Measurements from ENCODE around the gene INO80.
"Not testable (repeated sequence)": the region's sequence is repeated elsewhere in the genome, so short reads cannot be mapped to it uniquely, and the experiment has no call there.

Gene INO80

GRCh38 chr15:41154412-41154811, 38.3 kb upstream of the INO80 start:
- no peaks in the 10 kb centered on the region for H3K36me3 ChIP-seq (ENCODE audit: control insufficient read depth, insufficient read depth, low read length)
- no peak overlapping the region for H3K4me3 ChIP-seq (replicated peaks; ENCODE audit: low read depth, low read length)
- TF ChIP-seq CTCF (IDR thresholded peaks at IDR 0.05; ENCODE audit: insufficient read depth, low read length, poor library complexity, severe bottlenecking): no peak
- H3K27me3 ChIP-seq (replicated peaks; ENCODE audit: control insufficient read depth, insufficient read depth, low read length): no peaks in the 10 kb centered on the region
- no peak for DNase-seq (ENCODE audit: extremely low read depth, insufficient read length)

- H3K4me3 ChIP-seq (replicated peaks; ENCODE audit: low read depth, low read length): no peak overlapping the region
- DNase-seq (ENCODE audit: extremely low read depth, insufficient read length): no peak
- no peaks in the 10 kb centered on the region for H3K36me3 ChIP-seq (ENCODE audit: control insufficient read depth, insufficient read depth, low read length)
- H3K27me3 ChIP-seq (replicated peaks; ENCODE audit: control insufficient read depth, insufficient read depth, low read length): no peaks in the 10 kb centered on the region
- TF ChIP-seq CTCF (IDR thresholded peaks at IDR 0.05; ENCODE audit: insufficient read depth, low read length, poor library complexity, severe bottlenecking): no peak
Measured at GRCh38 chr15:41153733-41154132, 37.7 kb upstream of the INO80 start.

GRCh38 chr15:41151451-41152005, 35.4 kb upstream of the INO80 start:
- H3K36me3 ChIP-seq (ENCODE audit: control insufficient read depth, insufficient read depth, low read length): no peaks in the 10 kb centered on the region
- no peaks in the 10 kb centered on the region for H3K27me3 ChIP-seq (replicated peaks; ENCODE audit: control insufficient read depth, insufficient read depth, low read length)
- TF ChIP-seq CTCF (IDR thresholded peaks at IDR 0.05; ENCODE audit: insufficient read depth, low read length, poor library complexity, severe bottlenecking): no peak
- H3K4me3 ChIP-seq (replicated peaks; ENCODE audit: low read depth, low read length): no peak overlapping the region
- DNase-seq (ENCODE audit: extremely low read depth, insufficient read length): no peak

- Histone ChIP-seq H3K4me3 (replicated peaks; ENCODE audit: low read depth, low read length) (no peak overlapping the region), H3K27me3 (replicated peaks; ENCODE audit: control insufficient read depth, insufficient read depth, low read length) (no peaks in the 10 kb centered on the region), H3K36me3 (ENCODE audit: control insufficient read depth, insufficient read depth, low read length) (no peaks in the 10 kb centered on the region)
- DNase-seq (ENCODE audit: extremely low read depth, insufficient read length): no peak
- no peak for TF ChIP-seq CTCF (IDR thresholded peaks at IDR 0.05; ENCODE audit: insufficient read depth, low read length, poor library complexity, severe bottlenecking)
Measured at GRCh38 chr15:41150279-41150678, 34.2 kb upstream of the INO80 start.

GRCh38 chr15:41148065-41148464, 32.0 kb upstream of the INO80 start:
- DNase-seq (ENCODE audit: extremely low read depth, insufficient read length): no peak
- Histone ChIP-seq H3K27me3 (replicated peaks; ENCODE audit: control insufficient read depth, insufficient read depth, low read length) (no peaks in the 10 kb centered on the region), H3K4me3 (replicated peaks; ENCODE audit: low read depth, low read length) (no peak overlapping the region), H3K36me3 (ENCODE audit: control insufficient read depth, insufficient read depth, low read length) (no peaks in the 10 kb centered on the region)
- TF ChIP-seq CTCF (IDR thresholded peaks at IDR 0.05; ENCODE audit: insufficient read depth, low read length, poor library complexity, severe bottlenecking): no peak

GRCh38 chr15:41139619-41140018, 23.5 kb upstream of the INO80 start:
- Histone ChIP-seq H3K36me3 (ENCODE audit: control insufficient read depth, insufficient read depth, low read length) (no peaks in the 10 kb centered on the region), H3K27me3 (replicated peaks; ENCODE audit: control insufficient read depth, insufficient read depth, low read length) (no peaks in the 10 kb centered on the region), H3K4me3 (replicated peaks; ENCODE audit: low read depth, low read length) (no peak overlapping the region)
- DNase-seq (ENCODE audit: extremely low read depth, insufficient read length): no peak
- TF ChIP-seq CTCF (IDR thresholded peaks at IDR 0.05; ENCODE audit: insufficient read depth, low read length, poor library complexity, severe bottlenecking): no peak

- H3K36me3 ChIP-seq (ENCODE audit: control insufficient read depth, insufficient read depth, low read length); H3K27me3 ChIP-seq (replicated peaks; ENCODE audit: control insufficient read depth, insufficient read depth, low read length); DNase-seq (ENCODE audit: extremely low read depth, insufficient read length); H3K4me3 ChIP-seq (replicated peaks; ENCODE audit: low read depth, low read length): not testable (repeated sequence)
Measured at GRCh38 chr15:41139112-41139511, 23.0 kb upstream of the INO80 start.

- not testable (repeated sequence) for H3K4me3 ChIP-seq (replicated peaks; ENCODE audit: low read depth, low read length); DNase-seq (ENCODE audit: extremely low read depth, insufficient read length); H3K36me3 ChIP-seq (ENCODE audit: control insufficient read depth, insufficient read depth, low read length); H3K27me3 ChIP-seq (replicated peaks; ENCODE audit: control insufficient read depth, insufficient read depth, low read length)
Measured at GRCh38 chr15:41135580-41135979, 19.5 kb upstream of the INO80 start.

Measured in GM06990 (cell line).